Fibroblast of skin of right biceps (primary cell): ENCODE data around the gene RASSF5.
"Not testable (repeated sequence)": the region's sequence is repeated elsewhere in the genome, so short reads cannot be mapped to it uniquely, and the experiment has no call there.

Experiments
- DNase-seq: peaks from one replicate; pipeline ENCODE4 v3.0.0-alpha.2; 2013

Gene RASSF5

GRCh38 chr1:206575165-206575893 lies 68.0 kb downstream of the RASSF5 start:
- peak; percentile 73 for DNase-seq

GRCh38 chr1:206575894-206576737 lies 68.8 kb downstream of the RASSF5 start:
- no peak for DNase-seq

GRCh38 chr1:206577626-206578025 lies 70.3 kb downstream of the RASSF5 start:
- no peak for DNase-seq

- DNase-seq, result peak; percentile 46
These were observed 71.0 kb downstream of the RASSF5 start for GRCh38 chr1:206578068-206578977.

- no peak for DNase-seq
These were observed 71.6 kb downstream of the RASSF5 start for GRCh38 chr1:206578978-206579374.

GRCh38 chr1:206579747-206580437 lies 72.6 kb downstream of the RASSF5 start:
- DNase-seq, result peak; percentile 44

GRCh38 chr1:206580438-206581113 lies 73.2 kb downstream of the RASSF5 start:
- no peak for DNase-seq

GRCh38 chr1:206581114-206581497 lies 73.8 kb downstream of the RASSF5 start:
- not testable (repeated sequence) for DNase-seq

- DNase-seq, result no peak
These were observed 74.2 kb downstream of the RASSF5 start for GRCh38 chr1:206581571-206581981.

GRCh38 chr1:206582537-206582936 lies 75.2 kb downstream of the RASSF5 start:
- DNase-seq, result no peak

- DNase-seq, result no peak
These were observed 75.8 kb downstream of the RASSF5 start for GRCh38 chr1:206582971-206583706.

GRCh38 chr1:206583707-206584648 lies 76.6 kb downstream of the RASSF5 start:
- peak; percentile 59 for DNase-seq

- no peak for DNase-seq
These were observed 77.4 kb downstream of the RASSF5 start for GRCh38 chr1:206584683-206585082.

- no peak for DNase-seq
These were observed 79.4 kb downstream of the RASSF5 start for GRCh38 chr1:206586501-206587445.

GRCh38 chr1:206587904-206588303 lies 80.6 kb downstream of the RASSF5 start:
- no peak for DNase-seq

GRCh38 chr1:206588492-206588891 lies 81.2 kb downstream of the RASSF5 start:
- no peak for DNase-seq

- peak; percentile 87 for DNase-seq
These were observed 81.9 kb downstream of the RASSF5 start for GRCh38 chr1:206589206-206589605.

GRCh38 chr1:206590025-206590758 lies 82.9 kb downstream of the RASSF5 start:
- DNase-seq, result peak; percentile 77
